ENCODE data around the gene CNOT2.

DNA sequence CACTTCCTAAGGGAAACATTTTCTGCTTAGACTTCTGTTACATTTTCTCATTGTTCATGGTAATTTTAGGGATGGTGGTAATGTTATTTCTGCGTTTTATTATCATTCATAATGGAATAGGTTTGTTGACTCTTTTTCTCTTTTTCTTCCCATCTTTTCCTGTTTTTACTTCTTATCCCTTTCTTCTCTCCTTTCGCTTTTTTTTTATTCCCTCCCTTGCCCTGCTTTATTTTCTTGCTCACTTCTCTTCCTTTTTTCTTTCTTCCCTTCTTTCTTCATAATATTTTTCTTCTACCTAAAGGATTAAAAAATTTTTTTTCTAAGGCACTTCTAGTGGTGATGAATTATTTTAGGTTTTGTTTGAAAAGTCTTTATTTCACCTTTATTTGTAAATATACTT lies 45.6 kb downstream of the CNOT2 start:
- no peak for TF ChIP-seq CTCF (optimal IDR thresholded peaks at IDR 0.05 in 1 of 3, IDR thresholded peaks at IDR 0.05 in 1 of 3, conservative IDR thresholded peaks at IDR 0.05 in 1 of 3; ENCODE audit: extremely low read depth in 1 of 3, insufficient read depth in 2 of 3, low read length in 3 of 3)
- no peak for TF ChIP-seq EZH2 (IDR thresholded peaks at IDR 0.05; ENCODE audit: low read length)
